HepG2 (cell line): Measurements from ENCODE around the gene PHF2.

Experiments used
- E2F5 ChIP-seq: sonication (generic); formaldehyde crosslinking; conservative IDR thresholded peaks from 2 replicates; pipeline ENCODE4 v1.4.0; 2020; ENCODE audit warnings: missing genetic modification reagents
- SP1 ChIP-seq, 2 experiments: fragments of 450-650 bp in 1 of 2; sonication (generic) in 1 of 2; formaldehyde crosslinking in 1 of 2; IDR thresholded peaks; 2 replicates each; pipeline versions ENCODE4 v1.4.0 to v1.6.1; 2016 to 2020; ENCODE audit warnings: missing genetic modification reagents in 1 of 2
- TF ChIP-seq, protein P1 (sequence below): sonication (generic); formaldehyde crosslinking; IDR thresholded peaks from 2 replicates; pipeline ENCODE4 v1.4.0; 2020; ENCODE audit warnings: missing genetic modification reagents

- TF ChIP-seq, protein P1, sequence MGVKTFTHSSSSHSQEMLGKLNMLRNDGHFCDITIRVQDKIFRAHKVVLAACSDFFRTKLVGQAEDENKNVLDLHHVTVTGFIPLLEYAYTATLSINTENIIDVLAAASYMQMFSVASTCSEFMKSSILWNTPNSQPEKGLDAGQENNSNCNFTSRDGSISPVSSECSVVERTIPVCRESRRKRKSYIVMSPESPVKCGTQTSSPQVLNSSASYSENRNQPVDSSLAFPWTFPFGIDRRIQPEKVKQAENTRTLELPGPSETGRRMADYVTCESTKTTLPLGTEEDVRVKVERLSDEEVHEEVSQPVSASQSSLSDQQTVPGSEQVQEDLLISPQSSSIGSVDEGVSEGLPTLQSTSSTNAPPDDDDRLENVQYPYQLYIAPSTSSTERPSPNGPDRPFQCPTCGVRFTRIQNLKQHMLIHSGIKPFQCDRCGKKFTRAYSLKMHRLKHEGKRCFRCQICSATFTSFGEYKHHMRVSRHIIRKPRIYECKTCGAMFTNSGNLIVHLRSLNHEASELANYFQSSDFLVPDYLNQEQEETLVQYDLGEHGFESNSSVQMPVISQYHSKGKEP (CRISPR knock-in tag): no peak
- TF ChIP-seq E2F5 (CRISPR knock-in tag) (no peak), SP1 (IDR thresholded peaks at IDR 0.05) (no peak), SP1 (CRISPR knock-in tag; IDR thresholded peaks at IDR 0.05) (no peak)
Observed at GRCh38 chr9:93697352-93698139, 121.2 kb downstream of the PHF2 start.
